Measurements from ENCODE around the gene DCP2.

Gene DCP2

DNA sequence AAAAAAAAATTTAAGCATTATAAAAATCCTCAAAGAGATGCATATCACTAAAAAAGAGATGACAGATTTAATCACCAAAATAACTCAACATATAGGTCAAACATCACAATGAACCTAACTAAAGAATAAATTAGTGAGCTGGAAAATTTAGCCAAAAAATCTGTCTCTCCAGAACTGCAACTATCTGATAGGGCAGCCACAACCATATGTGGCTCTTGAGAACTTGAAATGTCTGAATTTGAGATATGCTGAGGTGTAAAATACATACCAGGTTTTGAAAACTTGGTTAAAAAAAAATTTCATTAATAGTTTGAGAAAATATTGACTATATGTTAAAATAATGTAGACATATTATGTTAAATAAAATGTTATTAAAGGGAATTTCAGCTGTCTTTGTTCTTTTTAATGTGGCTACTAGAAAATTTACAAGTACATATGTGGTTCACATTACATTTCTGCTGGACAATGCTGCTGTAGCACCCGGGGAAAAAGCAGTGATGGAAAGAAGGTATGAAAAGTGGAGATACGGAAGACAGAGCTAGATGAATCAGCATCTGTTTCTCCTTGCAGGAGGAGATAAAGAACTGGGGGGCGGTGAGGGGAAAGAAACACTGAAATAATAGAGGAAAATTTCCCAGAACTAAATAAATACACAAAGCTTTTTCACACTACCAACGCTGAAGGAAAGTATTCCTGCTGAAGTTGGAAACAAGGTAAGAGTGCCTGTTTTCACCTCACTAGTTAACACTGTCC lies 66.1 kb downstream of the DCP2 start:
- no peak overlapping the region for H3K4me3 ChIP-seq (ENCODE audit: low read depth, low read length)
- CTCF ChIA-PET, result interaction anchor here (0.7 kb wide), 1 partner anchor 59 kb away, joined by 3 read pairs; no protein-coding TSS in a partner anchor

GRCh38 chr5:113043491-113043931 lies 66.9 kb downstream of the DCP2 start:
- CTCF ChIA-PET, result no interaction called here
- H3K36me3 ChIP-seq (ENCODE audit: control insufficient read depth in 2 of 2, insufficient read depth in 1 of 2, low read length in 2 of 2), result peaks cover 4 to 64% of the 10 kb centered on the region in 2 experiments; a peak in 2 of 3 replicates
- TF ChIP-seq ZNF223 (tag by site-specific recombination; IDR thresholded peaks at IDR 0.05), result no peak
- no peak for TF ChIP-seq ZBTB49 (tag by site-specific recombination; IDR thresholded peaks at IDR 0.05; ENCODE audit: low read depth)
- no peak for TF ChIP-seq ZNF221 (tag by site-specific recombination; IDR thresholded peaks at IDR 0.05; ENCODE audit: borderline replicate concordance)
- TF ChIP-seq BCL11B (tag by site-specific recombination; IDR thresholded peaks at IDR 0.05; ENCODE audit: low read depth), result no peak
- TF ChIP-seq SP7 (tag by site-specific recombination; IDR thresholded peaks at IDR 0.05), result no peak
- POLR2A ChIA-PET, result no interaction called here
- H3K9me3 ChIP-seq (ENCODE audit: control insufficient read depth, insufficient read depth, low read depth, low read length), result no peaks in the 10 kb centered on the region
- no peak overlapping the region for H3K4me3 ChIP-seq (ENCODE audit: low read depth, low read length)
- no peaks in the 10 kb centered on the region for H3K4me1 ChIP-seq (ENCODE audit: control insufficient read depth, insufficient read depth, low read length)
- no peak overlapping the region for H3K27ac ChIP-seq (ENCODE audit: extremely low read depth, low read depth, low read length)

More for the DNA sequence above, 66.1 kb downstream of the DCP2 start:
- Histone ChIP-seq H3K27ac (ENCODE audit: extremely low read depth, low read depth, low read length) (no peak overlapping the region), H3K9me3 (ENCODE audit: control insufficient read depth, insufficient read depth, low read depth, low read length) (no peaks in the 10 kb centered on the region), H3K36me3 (ENCODE audit: control insufficient read depth in 2 of 2, insufficient read depth in 1 of 2, low read length in 2 of 2) (peaks cover 4 to 61% of the 10 kb centered on the region in 2 experiments; a peak in 2 of 3 replicates), H3K4me1 (ENCODE audit: control insufficient read depth, insufficient read depth, low read length) (no peaks in the 10 kb centered on the region)
- TF ChIP-seq ZNF138 (tag by site-specific recombination; IDR thresholded peaks at IDR 0.05; ENCODE audit: borderline replicate concordance), result no peak
- no peak for TF ChIP-seq ZNF830 (tag by site-specific recombination; IDR thresholded peaks at IDR 0.05; ENCODE audit: low read depth)
- no peak for TF ChIP-seq ZNF133 (tag by site-specific recombination; IDR thresholded peaks at IDR 0.05)
- TF ChIP-seq ZNF626 (tag by site-specific recombination; IDR thresholded peaks at IDR 0.05), result no peak
- no peak for TF ChIP-seq PRDM2 (tag by site-specific recombination; IDR thresholded peaks at IDR 0.05; ENCODE audit: borderline replicate concordance)
- TF ChIP-seq EGR2 (tag by site-specific recombination; IDR thresholded peaks at IDR 0.05; ENCODE audit: low read depth), result no peak
- no peak for TF ChIP-seq INSM2 (tag by site-specific recombination; IDR thresholded peaks at IDR 0.05)
- no peak for TF ChIP-seq ZNF624 (tag by site-specific recombination; IDR thresholded peaks at IDR 0.05)
- TF ChIP-seq BCL11B (tag by site-specific recombination; IDR thresholded peaks at IDR 0.05; ENCODE audit: low read depth), result no peak
- no peak for TF ChIP-seq ZNF341 (tag by site-specific recombination; IDR thresholded peaks at IDR 0.05; ENCODE audit: low read depth)
- POLR2A ChIA-PET, result no interaction called here

Data from HEK293 (cell line).